Effector memory CD8-positive, alpha-beta T cell (primary cell): ENCODE data around the gene PWWP2B.

Experiments
- ATAC-seq: fragments of 150-1000 bp; cut with Tn5 transposase; replicated peaks from 2 replicates; pipeline ENCODE4 v1.10.0; 2021; ENCODE audit warnings: mild to moderate bottlenecking, moderate library complexity
- DNase-seq, 3 experiments: peaks; one replicate each; pipeline ENCODE4 v3.0.0; 2021
- H3K27ac Mint-ChIP-seq, 2 donors: one replicate each; pipeline ENCODE4 v1.8.0; 2022; ENCODE audit warnings: mild to moderate bottlenecking in 2 of 2, mixed read lengths in 2 of 2, moderate library complexity in 2 of 2
- H3K27me3 Mint-ChIP-seq, 2 donors: one replicate each; pipeline ENCODE4 v1.8.0; 2022; ENCODE audit warnings: mixed read lengths in 2 of 2
- H3K36me3 Mint-ChIP-seq: one replicate; pipeline ENCODE4 v1.8.0; 2022; ENCODE audit warnings: mild to moderate bottlenecking, moderate library complexity, mixed read lengths; ENCODE audit not compliant: insufficient read depth
- H3K4me1 Mint-ChIP-seq, 2 donors: one replicate each; pipeline ENCODE4 v1.8.0; 2022; ENCODE audit warnings: low read depth in 2 of 2, mixed read lengths in 2 of 2
- H3K4me3 Mint-ChIP-seq, 2 donors: one replicate each; pipeline ENCODE4 v1.8.0; 2022; ENCODE audit warnings: mild to moderate bottlenecking in 2 of 2, mixed read lengths in 2 of 2, moderate library complexity in 2 of 2
- H3K9me3 Mint-ChIP-seq, 2 donors: one replicate each; pipeline ENCODE4 v1.8.0; 2022; ENCODE audit warnings: mixed read lengths in 2 of 2

PWWP2B gene

DNA sequence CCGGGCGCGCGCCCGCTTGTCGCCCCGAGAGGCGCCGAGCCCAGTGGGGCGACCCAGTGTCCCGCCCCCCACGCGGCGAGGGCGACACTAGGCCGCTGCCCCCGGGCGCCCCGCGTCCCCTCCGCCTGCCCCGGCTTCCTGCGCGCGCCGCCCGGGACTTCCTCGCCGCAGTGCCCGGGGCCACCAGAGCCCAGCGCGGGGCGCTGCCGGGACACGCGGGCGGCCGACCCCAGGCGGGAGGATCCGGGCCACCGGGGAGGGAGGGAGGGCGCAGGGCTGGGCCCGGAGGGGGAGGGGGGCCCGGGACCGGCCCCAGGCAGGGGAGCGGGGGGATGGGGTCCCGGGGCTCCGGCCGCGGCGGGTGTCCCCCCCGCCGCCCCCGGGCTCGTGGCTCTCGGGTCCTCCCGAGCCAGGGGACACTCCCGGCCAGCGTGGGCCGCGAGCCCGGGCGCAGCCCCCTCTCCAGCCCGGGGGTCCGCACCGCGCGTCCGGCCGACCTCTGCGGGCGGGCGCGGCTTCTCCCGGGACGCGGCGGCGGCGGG, 435 bp upstream of the PWWP2B start:
- DNase-seq (peak; percentile 64 to 76 (median 71)), ATAC-seq (peak; percentile 75)
- no peak overlapping the region for H3K27ac Mint-ChIP-seq

GRCh38 chr10:132397671-132398565, 918 bp downstream of the PWWP2B start:
- DNase-seq (peak in 1 of 3 experiments; percentile 31), ATAC-seq (peak; percentile 9)
- no peaks in the 10 kb centered on the region for H3K9me3 Mint-ChIP-seq
- H3K27ac Mint-ChIP-seq: peak overlapping the region; percentile 68 to 83
- no peaks in the 10 kb centered on the region for H3K27me3 Mint-ChIP-seq
- H3K36me3 Mint-ChIP-seq: peaks cover 17% of the 10 kb centered on the region
- H3K4me1 Mint-ChIP-seq: peaks cover 23 to 25% of the 10 kb centered on the region in 2 donors
- peak overlapping the region; percentile 86 to 89 for H3K4me3 Mint-ChIP-seq

More for the DNA sequence above, 435 bp upstream of the PWWP2B start:
- peak overlapping the region; percentile 13 to 31 for H3K4me3 Mint-ChIP-seq
- H3K9me3 Mint-ChIP-seq: peaks cover 7 to 12% of the 10 kb centered on the region in 2 donors
- H3K27me3 Mint-ChIP-seq: no peaks in the 10 kb centered on the region
- H3K4me1 Mint-ChIP-seq: peaks cover 32 to 33% of the 10 kb centered on the region in 2 donors
- H3K36me3 Mint-ChIP-seq: peaks cover 26% of the 10 kb centered on the region

- no peaks in the 10 kb centered on the region for H3K27me3 Mint-ChIP-seq
- H3K36me3 Mint-ChIP-seq: peaks cover 17% of the 10 kb centered on the region
- H3K27ac Mint-ChIP-seq: no peak overlapping the region
- no peaks in the 10 kb centered on the region for H3K9me3 Mint-ChIP-seq
- ATAC-seq (no peak), DNase-seq (no peak)
- H3K4me3 Mint-ChIP-seq: peak overlapping the region; percentile 86 to 89
- H3K4me1 Mint-ChIP-seq: peaks cover 19 to 21% of the 10 kb centered on the region in 2 donors
These were observed 1.6 kb downstream of the PWWP2B start for GRCh38 chr10:132398566-132398991.

- Mint-ChIP-seq H3K27ac (peak overlapping the region; percentile 26 to 35), H3K36me3 (peaks cover 19% of the 10 kb centered on the region), H3K4me3 (peak overlapping the region; percentile 86 to 89), H3K27me3 (no peaks in the 10 kb centered on the region), H3K4me1 (peaks cover 14 to 19% of the 10 kb centered on the region in 2 donors), H3K9me3 (no peaks in the 10 kb centered on the region)
- no peak for ATAC-seq
- DNase-seq: no peak
These were observed 2.4 kb downstream of the PWWP2B start for GRCh38 chr10:132399117-132400035.

GRCh38 chr10:132400041-132400546, 3.1 kb downstream of the PWWP2B start:
- Mint-ChIP-seq H3K36me3 (peaks cover 18% of the 10 kb centered on the region), H3K4me1 (peaks cover 10 to 19% of the 10 kb centered on the region in 2 donors), H3K27ac (peak overlapping the region; percentile 26 to 35), H3K4me3 (peak overlapping the region; percentile 25 to 89), H3K9me3 (no peaks in the 10 kb centered on the region), H3K27me3 (no peaks in the 10 kb centered on the region)
- ATAC-seq: no peak
- DNase-seq: no peak

GRCh38 chr10:132400547-132401151, 3.6 kb downstream of the PWWP2B start:
- Mint-ChIP-seq H3K27me3 (no peaks in the 10 kb centered on the region), H3K27ac (no peak overlapping the region), H3K4me3 (no peak overlapping the region), H3K9me3 (no peaks in the 10 kb centered on the region), H3K4me1 (peaks cover 11 to 19% of the 10 kb centered on the region in 2 donors), H3K36me3 (peaks cover 22% of the 10 kb centered on the region)
- ATAC-seq (no peak), DNase-seq (no peak)

DNA sequence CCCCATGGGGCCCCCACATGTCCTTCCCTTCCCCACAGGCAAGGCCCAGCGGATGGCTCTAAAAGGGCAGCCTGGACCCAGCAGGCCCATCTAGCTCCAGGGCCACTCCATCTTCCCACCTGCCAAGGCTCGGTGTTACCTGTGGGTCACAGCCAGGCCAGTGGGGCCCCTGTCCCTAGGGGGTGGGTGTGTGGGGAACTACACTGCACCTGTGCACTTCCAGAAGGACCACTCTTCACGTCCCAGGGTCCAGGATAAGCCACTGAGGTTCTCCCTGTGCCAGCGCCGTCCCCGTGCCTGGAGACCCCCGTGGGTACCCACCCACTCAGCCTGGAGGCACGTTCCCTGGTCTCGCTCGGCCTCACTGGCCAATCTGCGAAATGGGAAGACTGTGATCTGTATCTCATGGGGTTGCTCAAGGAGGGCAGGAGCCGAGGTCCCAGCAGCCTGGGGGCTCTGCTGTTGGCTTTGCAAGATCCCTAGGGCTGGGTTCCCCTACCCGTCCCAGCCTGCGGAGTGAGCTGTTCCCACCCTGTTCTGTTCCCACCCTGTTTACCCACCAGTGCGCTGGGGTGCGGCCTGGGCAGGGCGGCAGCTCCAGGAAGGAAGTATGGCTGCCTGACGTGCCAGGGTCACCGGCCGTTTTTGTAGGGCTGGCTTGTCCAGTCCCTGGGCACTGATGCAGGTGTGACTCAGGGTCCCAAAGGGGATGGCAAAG, 4.6 kb downstream of the PWWP2B start:
- Mint-ChIP-seq H3K36me3 (peaks cover 24% of the 10 kb centered on the region), H3K4me3 (no peak overlapping the region), H3K27me3 (no peaks in the 10 kb centered on the region), H3K9me3 (no peaks in the 10 kb centered on the region), H3K27ac (peak overlapping the region in 1 of 2 donors; percentile 12), H3K4me1 (peaks cover 13 to 19% of the 10 kb centered on the region in 2 donors)
- ATAC-seq (no peak), DNase-seq (no peak)

GRCh38 chr10:132402781-132403241, 5.8 kb downstream of the PWWP2B start:
- no peaks in the 10 kb centered on the region for H3K9me3 Mint-ChIP-seq
- H3K36me3 Mint-ChIP-seq: peaks cover 27% of the 10 kb centered on the region
- ATAC-seq: no peak
- DNase-seq: no peak
- no peaks in the 10 kb centered on the region for H3K27me3 Mint-ChIP-seq
- no peak overlapping the region for H3K27ac Mint-ChIP-seq
- H3K4me3 Mint-ChIP-seq: no peak overlapping the region
- peaks cover 16 to 23% of the 10 kb centered on the region in 2 donors for H3K4me1 Mint-ChIP-seq

GRCh38 chr10:132403511-132404168, 6.6 kb downstream of the PWWP2B start:
- peaks cover 16 to 26% of the 10 kb centered on the region in 2 donors for H3K4me1 Mint-ChIP-seq
- H3K4me3 Mint-ChIP-seq: no peak overlapping the region
- H3K27me3 Mint-ChIP-seq: no peaks in the 10 kb centered on the region
- H3K27ac Mint-ChIP-seq: no peak overlapping the region
- DNase-seq (no peak), ATAC-seq (no peak)
- H3K9me3 Mint-ChIP-seq: no peaks in the 10 kb centered on the region
- H3K36me3 Mint-ChIP-seq: peaks cover 27% of the 10 kb centered on the region

- Mint-ChIP-seq H3K4me1 (peaks cover 16 to 21% of the 10 kb centered on the region in 2 donors), H3K27me3 (no peaks in the 10 kb centered on the region), H3K36me3 (peaks cover 27% of the 10 kb centered on the region), H3K9me3 (no peaks in the 10 kb centered on the region), H3K27ac (no peak overlapping the region), H3K4me3 (no peak overlapping the region)
- ATAC-seq (no peak), DNase-seq (no peak)
These were observed 7.3 kb downstream of the PWWP2B start for GRCh38 chr10:132404169-132404880.

GRCh38 chr10:132404911-132405462, 8.0 kb downstream of the PWWP2B start:
- peaks cover 29% of the 10 kb centered on the region for H3K36me3 Mint-ChIP-seq
- no peaks in the 10 kb centered on the region for H3K27me3 Mint-ChIP-seq
- ATAC-seq (no peak), DNase-seq (no peak)
- H3K27ac Mint-ChIP-seq: no peak overlapping the region
- H3K4me3 Mint-ChIP-seq: no peak overlapping the region
- H3K9me3 Mint-ChIP-seq: no peaks in the 10 kb centered on the region
- H3K4me1 Mint-ChIP-seq: peaks cover 14 to 17% of the 10 kb centered on the region in 2 donors
